ENCODE measurements around the gene TFAP2B. TPM values are rescaled to one million over a fixed set of nuclear protein-coding genes. Genes with fewer than 3 reads are reported as not detected.

Gene TFAP2B
- total RNA-seq, 2 experiments from 2014 or later = not detected

- CTCF ChIA-PET = no interaction called here
- H3K4me1 Mint-ChIP-seq (ENCODE audit: low read depth) = no peaks in the 10 kb centered on the region
Observed at GRCh38 chr6:50845499-50846143, 26.9 kb downstream of the TFAP2B start.

DNA sequence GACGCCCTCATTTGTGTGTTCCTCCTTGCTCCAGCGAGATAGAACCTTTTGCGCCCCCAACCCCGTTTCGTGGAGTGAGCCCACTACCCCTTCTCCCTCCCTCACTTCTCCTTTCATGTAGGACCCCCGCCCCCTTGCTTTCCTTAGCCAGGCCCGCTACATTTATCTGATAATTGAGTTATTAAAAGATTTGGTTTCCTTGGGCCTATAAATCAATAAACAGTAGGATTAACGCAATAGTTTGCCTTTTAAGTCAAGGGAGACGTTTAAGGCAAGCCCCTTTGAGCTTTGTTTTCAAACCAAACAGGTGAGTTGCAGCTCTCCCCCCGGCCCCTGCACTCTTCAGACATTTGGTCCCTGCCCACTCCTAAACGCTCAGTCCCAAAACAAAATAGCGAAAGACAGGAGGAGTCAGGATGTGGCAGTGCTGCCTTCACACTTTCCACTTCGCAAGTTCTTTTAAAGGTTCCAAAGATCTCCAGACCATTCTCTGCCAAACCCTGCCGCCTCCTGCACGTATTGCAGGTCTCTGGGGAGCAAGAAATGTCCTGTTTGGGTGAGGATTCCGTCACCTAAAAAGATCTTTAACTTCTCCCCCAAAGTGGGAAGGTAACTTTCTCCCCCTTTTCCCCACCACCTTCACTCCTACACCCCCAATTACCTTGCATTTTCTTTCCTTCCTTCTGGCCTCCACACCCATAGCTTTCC, 27.6 kb downstream of the TFAP2B start:
- Mint-ChIP-seq H3K9me3 (peaks cover 2% of the 10 kb centered on the region), H3K36me3 (ENCODE audit: low read depth) (no peaks in the 10 kb centered on the region), H3K4me1 (ENCODE audit: low read depth) (no peaks in the 10 kb centered on the region), H3K27me3 (peaks cover 93% of the 10 kb centered on the region), H3K4me3 (no peak overlapping the region), H3K27ac (no peak overlapping the region)
- POLR2A ChIA-PET = no interaction called here
- Histone ChIP-seq H3K36me3 (ENCODE audit: insufficient read depth, low read length) (no peaks in the 10 kb centered on the region), H3K4me1 (ENCODE audit: insufficient read depth, low read length) (no peaks in the 10 kb centered on the region), H3K4me3 (ENCODE audit: low read length) (no peak overlapping the region), H3K9me3 (ENCODE audit: control insufficient read depth in 1 of 2, insufficient read depth in 1 of 2, low read length in 2 of 2) (peaks cover 0 to 43% of the 10 kb centered on the region in 2 experiments), H3K27ac (ENCODE audit: low read depth in 1 of 2, low read length in 2 of 2) (no peak overlapping the region), H3K27me3 (ENCODE audit: control insufficient read depth in 1 of 2, insufficient read depth in 2 of 2, low read length in 2 of 2) (peaks cover 63 to 98% of the 10 kb centered on the region in 2 experiments)
- intact Hi-C loops (cut with DNase I, micrococcal nuclease) = no loop called here
- DNase-seq (no peak), ATAC-seq (ENCODE audit: poor library complexity) (no peak)
- CTCF ChIA-PET = no interaction called here
- TF ChIP-seq, protein P1, sequence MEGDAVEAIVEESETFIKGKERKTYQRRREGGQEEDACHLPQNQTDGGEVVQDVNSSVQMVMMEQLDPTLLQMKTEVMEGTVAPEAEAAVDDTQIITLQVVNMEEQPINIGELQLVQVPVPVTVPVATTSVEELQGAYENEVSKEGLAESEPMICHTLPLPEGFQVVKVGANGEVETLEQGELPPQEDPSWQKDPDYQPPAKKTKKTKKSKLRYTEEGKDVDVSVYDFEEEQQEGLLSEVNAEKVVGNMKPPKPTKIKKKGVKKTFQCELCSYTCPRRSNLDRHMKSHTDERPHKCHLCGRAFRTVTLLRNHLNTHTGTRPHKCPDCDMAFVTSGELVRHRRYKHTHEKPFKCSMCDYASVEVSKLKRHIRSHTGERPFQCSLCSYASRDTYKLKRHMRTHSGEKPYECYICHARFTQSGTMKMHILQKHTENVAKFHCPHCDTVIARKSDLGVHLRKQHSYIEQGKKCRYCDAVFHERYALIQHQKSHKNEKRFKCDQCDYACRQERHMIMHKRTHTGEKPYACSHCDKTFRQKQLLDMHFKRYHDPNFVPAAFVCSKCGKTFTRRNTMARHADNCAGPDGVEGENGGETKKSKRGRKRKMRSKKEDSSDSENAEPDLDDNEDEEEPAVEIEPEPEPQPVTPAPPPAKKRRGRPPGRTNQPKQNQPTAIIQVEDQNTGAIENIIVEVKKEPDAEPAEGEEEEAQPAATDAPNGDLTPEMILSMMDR (IDR thresholded peaks at IDR 0.05) = no peak

More at GRCh38 chr6:50845499-50846143, 26.9 kb downstream of the TFAP2B start:
- no peak overlapping the region for H3K27ac Mint-ChIP-seq
- Histone ChIP-seq H3K9me3 (ENCODE audit: control insufficient read depth in 1 of 2, insufficient read depth in 1 of 2, low read length in 2 of 2) (peaks cover 0 to 41% of the 10 kb centered on the region in 2 experiments), H3K27me3 (ENCODE audit: control insufficient read depth in 1 of 2, insufficient read depth in 2 of 2, low read length in 2 of 2) (peaks cover 57 to 99% of the 10 kb centered on the region in 2 experiments), H3K36me3 (ENCODE audit: insufficient read depth, low read length) (no peaks in the 10 kb centered on the region), H3K4me1 (ENCODE audit: insufficient read depth, low read length) (no peaks in the 10 kb centered on the region), H3K4me3 (ENCODE audit: low read length) (no peak overlapping the region), H3K27ac (ENCODE audit: low read depth in 1 of 2, low read length in 2 of 2) (no peak overlapping the region)
- H3K36me3 Mint-ChIP-seq (ENCODE audit: low read depth) = no peaks in the 10 kb centered on the region
- intact Hi-C loops (cut with DNase I, micrococcal nuclease) = no loop called here
- no peak overlapping the region for H3K4me3 Mint-ChIP-seq
- TF ChIP-seq, protein P1 (IDR thresholded peaks at IDR 0.05) = no peak
- POLR2A ChIA-PET = no interaction called here
- DNase-seq (no peak), ATAC-seq (ENCODE audit: poor library complexity) (no peak)
- peaks cover 2% of the 10 kb centered on the region for H3K9me3 Mint-ChIP-seq
- H3K27me3 Mint-ChIP-seq = peaks cover 95% of the 10 kb centered on the region

DNA sequence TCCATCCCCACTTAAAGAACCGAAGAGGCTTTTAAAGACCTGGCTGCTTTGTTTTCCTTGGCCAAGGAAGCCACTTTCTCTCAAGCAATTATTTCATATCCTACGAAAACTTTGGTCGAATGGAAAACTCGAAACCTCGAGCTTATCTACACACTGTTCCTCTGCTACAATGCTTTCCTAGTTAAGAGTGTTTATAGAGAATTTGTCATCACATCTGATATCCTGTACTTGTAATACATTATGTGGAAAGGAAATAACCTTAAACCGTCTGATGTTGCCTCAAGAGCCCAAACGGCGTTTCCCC, 28.1 kb downstream of the TFAP2B start:
- Mint-ChIP-seq H3K4me1 (ENCODE audit: low read depth) (no peaks in the 10 kb centered on the region), H3K27ac (no peak overlapping the region), H3K9me3 (peaks cover 2% of the 10 kb centered on the region), H3K36me3 (ENCODE audit: low read depth) (no peaks in the 10 kb centered on the region), H3K4me3 (no peak overlapping the region), H3K27me3 (peaks cover 93% of the 10 kb centered on the region)
- Histone ChIP-seq H3K36me3 (ENCODE audit: insufficient read depth, low read length) (no peaks in the 10 kb centered on the region), H3K27ac (ENCODE audit: low read depth in 1 of 2, low read length in 2 of 2) (no peak overlapping the region), H3K27me3 (ENCODE audit: control insufficient read depth in 1 of 2, insufficient read depth in 2 of 2, low read length in 2 of 2) (peaks cover 65 to 98% of the 10 kb centered on the region in 2 experiments), H3K9me3 (ENCODE audit: control insufficient read depth in 1 of 2, insufficient read depth in 1 of 2, low read length in 2 of 2) (peaks cover 0 to 43% of the 10 kb centered on the region in 2 experiments), H3K4me3 (ENCODE audit: low read length) (no peak overlapping the region), H3K4me1 (ENCODE audit: insufficient read depth, low read length) (no peaks in the 10 kb centered on the region)
- ATAC-seq (ENCODE audit: poor library complexity) = no peak
- intact Hi-C loops (cut with DNase I, micrococcal nuclease) = no loop called here
- POLR2A ChIA-PET = no interaction called here
- TF ChIP-seq, protein P1 (IDR thresholded peaks at IDR 0.05) = no peak
- CTCF ChIA-PET = no interaction called here
- DNase-seq = no peak
